Neural crest cell (in vitro differentiated cells): ENCODE measurements around the gene PWWP2A. TPM values are rescaled to one million over a fixed set of nuclear protein-coding genes. Genes with fewer than 3 reads are reported as not detected.
A peak's percentile ranks its signal among the peaks of the same experiment; 100 is the strongest.

Source experiments
- DNase-seq: peaks from one replicate; pipeline ENCODE4 v3.0.0; 2021; ENCODE audit warnings: low read depth, mixed read lengths, low spot score
- H3K27ac Mint-ChIP-seq: one replicate; pipeline ENCODE4 v1.8.0; 2021; ENCODE audit warnings: mild to moderate bottlenecking, mixed read lengths; ENCODE audit not compliant: unreplicated experiment
- H3K27me3 Mint-ChIP-seq: 2 replicates; pipeline ENCODE4 v1.8.0; 2021; ENCODE audit warnings: low read depth, mild to moderate bottlenecking, mixed read lengths
- H3K36me3 Mint-ChIP-seq: 2 replicates; pipeline ENCODE4 v1.8.0; 2021; ENCODE audit warnings: low read depth, mild to moderate bottlenecking, mixed read lengths
- H3K4me1 Mint-ChIP-seq: 2 replicates; pipeline ENCODE4 v1.8.0; 2021; ENCODE audit warnings: mixed read lengths
- H3K4me3 Mint-ChIP-seq: one replicate; pipeline ENCODE4 v1.8.0; 2021; ENCODE audit warnings: mild to moderate bottlenecking, mixed read lengths
- H3K9me3 Mint-ChIP-seq: 2 replicates; pipeline ENCODE4 v1.8.0; 2021; ENCODE audit warnings: mixed read lengths
- total RNA-seq: library from RNA; stranded (reverse); gene quantifications from 2 replicates; pipeline ENCODE4 v1.2.1, GENCODE V29; 2021
- TF ChIP-seq, protein P1 (sequence below): fragments of 200-600 bp; sonication (generic); conservative IDR thresholded peaks from 2 replicates; pipeline ENCODE4 v1.5.0; 2021; ENCODE audit warnings: antibody characterized with exemption, mild to moderate bottlenecking

PWWP2A gene
- total RNA-seq, 1 donor from 2014 or later = 31.6 TPM

DNA sequence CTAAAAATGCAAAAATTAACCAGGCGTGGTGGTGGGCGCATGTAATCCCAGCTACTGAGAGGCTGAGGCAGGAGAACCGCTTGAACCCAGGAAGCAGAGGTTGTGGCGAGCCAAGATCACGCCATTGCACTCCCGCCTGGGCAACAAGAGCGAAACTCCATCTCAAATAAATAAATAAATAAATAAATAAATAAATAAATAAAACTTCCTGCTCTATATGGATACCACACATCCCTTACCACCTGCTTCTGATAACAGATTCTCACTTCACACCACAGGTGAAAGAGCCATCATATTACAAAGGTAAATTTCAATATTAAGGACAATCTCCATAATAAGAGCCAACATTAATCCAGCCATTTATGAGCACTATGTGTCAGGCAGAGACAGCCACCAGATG is 9.4 kb upstream of the PWWP2A start:
- no peaks in the 10 kb centered on the region for H3K9me3 Mint-ChIP-seq
- H3K36me3 Mint-ChIP-seq = no peaks in the 10 kb centered on the region
- no peak for DNase-seq
- H3K27ac Mint-ChIP-seq = no peak overlapping the region
- no peaks in the 10 kb centered on the region for H3K27me3 Mint-ChIP-seq
- H3K4me1 Mint-ChIP-seq = peaks cover 11% of the 10 kb centered on the region
- TF ChIP-seq, protein P1, sequence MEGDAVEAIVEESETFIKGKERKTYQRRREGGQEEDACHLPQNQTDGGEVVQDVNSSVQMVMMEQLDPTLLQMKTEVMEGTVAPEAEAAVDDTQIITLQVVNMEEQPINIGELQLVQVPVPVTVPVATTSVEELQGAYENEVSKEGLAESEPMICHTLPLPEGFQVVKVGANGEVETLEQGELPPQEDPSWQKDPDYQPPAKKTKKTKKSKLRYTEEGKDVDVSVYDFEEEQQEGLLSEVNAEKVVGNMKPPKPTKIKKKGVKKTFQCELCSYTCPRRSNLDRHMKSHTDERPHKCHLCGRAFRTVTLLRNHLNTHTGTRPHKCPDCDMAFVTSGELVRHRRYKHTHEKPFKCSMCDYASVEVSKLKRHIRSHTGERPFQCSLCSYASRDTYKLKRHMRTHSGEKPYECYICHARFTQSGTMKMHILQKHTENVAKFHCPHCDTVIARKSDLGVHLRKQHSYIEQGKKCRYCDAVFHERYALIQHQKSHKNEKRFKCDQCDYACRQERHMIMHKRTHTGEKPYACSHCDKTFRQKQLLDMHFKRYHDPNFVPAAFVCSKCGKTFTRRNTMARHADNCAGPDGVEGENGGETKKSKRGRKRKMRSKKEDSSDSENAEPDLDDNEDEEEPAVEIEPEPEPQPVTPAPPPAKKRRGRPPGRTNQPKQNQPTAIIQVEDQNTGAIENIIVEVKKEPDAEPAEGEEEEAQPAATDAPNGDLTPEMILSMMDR = no peak
- no peak overlapping the region for H3K4me3 Mint-ChIP-seq

DNA sequence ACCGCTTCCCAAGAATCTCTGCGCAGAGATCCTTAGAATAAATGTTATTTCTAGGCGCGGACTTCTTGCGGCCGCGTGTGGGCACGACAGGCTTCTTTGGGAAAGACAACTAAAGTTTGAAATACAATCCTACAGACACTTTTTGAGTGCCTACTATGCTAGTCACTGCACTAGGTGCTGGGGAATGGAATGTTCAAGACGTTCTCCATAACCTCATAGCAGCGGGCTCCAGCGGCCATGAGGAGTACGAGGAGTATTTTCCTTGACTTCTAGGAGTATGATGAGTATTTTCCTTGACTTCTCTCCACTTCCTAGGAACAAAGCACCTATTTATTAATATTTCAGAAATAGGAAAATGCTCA is 636 bp upstream of the PWWP2A start:
- DNase-seq = no peak
- H3K36me3 Mint-ChIP-seq = peaks cover 6% of the 10 kb centered on the region
- peaks cover 14% of the 10 kb centered on the region for H3K27me3 Mint-ChIP-seq
- peaks cover 25% of the 10 kb centered on the region for H3K4me1 Mint-ChIP-seq
- no peaks in the 10 kb centered on the region for H3K9me3 Mint-ChIP-seq
- H3K27ac Mint-ChIP-seq = no peak overlapping the region
- H3K4me3 Mint-ChIP-seq = peak overlapping the region; percentile 98
- TF ChIP-seq, protein P1 = peak; percentile 42

DNA sequence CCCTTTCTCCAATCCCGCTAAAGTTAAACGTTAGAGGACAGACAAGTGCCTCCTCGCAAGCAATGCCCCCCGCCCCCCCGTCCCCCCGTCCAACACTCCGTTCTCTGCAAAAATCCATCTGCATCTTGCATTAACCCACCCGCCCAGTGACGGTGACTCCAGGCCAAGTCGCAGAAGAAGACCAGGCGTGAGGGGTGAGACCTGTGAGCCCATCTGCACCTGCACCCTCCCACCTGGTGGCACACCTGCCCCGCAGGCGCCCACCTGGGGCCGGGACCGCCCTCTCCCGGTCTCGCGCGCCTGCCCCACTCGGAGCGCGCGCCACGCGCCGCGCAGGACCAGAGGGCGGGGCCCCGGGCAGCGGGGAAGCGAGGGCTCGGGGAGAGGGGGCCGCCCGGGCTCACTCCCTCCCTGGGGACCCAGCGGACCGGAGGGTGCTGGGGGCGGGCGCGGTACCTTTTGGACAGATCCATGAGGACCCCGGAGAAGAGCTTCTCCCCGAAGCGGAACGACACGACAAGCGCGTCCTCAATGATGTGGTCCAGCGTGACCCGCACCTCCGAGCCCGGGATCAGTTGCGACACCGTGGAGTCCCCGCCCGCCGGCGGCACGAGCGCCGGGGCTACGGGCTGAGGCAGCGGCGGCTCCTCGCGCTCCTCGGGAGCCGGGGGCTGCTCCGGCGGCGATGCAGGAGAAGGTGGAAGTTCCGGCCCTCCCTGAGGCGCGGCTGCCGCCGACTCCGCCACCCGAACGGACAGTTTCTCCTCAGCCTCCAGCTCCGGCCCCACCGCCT is 705 bp downstream of the PWWP2A start:
- Mint-ChIP-seq H3K27ac (no peak overlapping the region), H3K9me3 (no peaks in the 10 kb centered on the region), H3K4me3 (peak overlapping the region; percentile 86), H3K36me3 (peaks cover 6% of the 10 kb centered on the region), H3K4me1 (peaks cover 25% of the 10 kb centered on the region), H3K27me3 (peaks cover 14% of the 10 kb centered on the region)
- peak; percentile 23 for DNase-seq
- TF ChIP-seq, protein P1 = no peak

DNA sequence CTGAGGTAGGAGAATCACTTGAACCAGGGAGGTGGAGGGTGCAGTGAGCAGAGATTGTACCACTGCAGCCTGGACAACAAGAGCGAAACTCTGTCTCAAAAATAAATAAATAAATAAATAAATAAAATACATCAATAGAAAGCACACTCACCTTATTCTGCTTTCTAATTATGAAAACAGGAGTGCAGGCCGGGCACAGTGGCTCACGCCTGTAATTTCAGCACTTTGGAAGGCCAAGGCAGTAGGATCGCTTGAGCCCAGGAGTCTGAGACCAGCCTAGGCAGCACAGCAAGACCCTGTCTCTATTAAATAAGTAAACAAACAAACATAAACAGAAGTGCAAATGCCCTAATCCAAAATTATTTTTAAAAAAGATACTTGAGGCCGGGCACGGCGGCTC is 2.3 kb downstream of the PWWP2A start:
- TF ChIP-seq, protein P1 = no peak
- Mint-ChIP-seq H3K4me1 (peaks cover 25% of the 10 kb centered on the region), H3K9me3 (no peaks in the 10 kb centered on the region), H3K27ac (no peak overlapping the region), H3K4me3 (peak overlapping the region; percentile 86), H3K27me3 (peaks cover 3% of the 10 kb centered on the region), H3K36me3 (peaks cover 14% of the 10 kb centered on the region)
- DNase-seq = no peak

DNA sequence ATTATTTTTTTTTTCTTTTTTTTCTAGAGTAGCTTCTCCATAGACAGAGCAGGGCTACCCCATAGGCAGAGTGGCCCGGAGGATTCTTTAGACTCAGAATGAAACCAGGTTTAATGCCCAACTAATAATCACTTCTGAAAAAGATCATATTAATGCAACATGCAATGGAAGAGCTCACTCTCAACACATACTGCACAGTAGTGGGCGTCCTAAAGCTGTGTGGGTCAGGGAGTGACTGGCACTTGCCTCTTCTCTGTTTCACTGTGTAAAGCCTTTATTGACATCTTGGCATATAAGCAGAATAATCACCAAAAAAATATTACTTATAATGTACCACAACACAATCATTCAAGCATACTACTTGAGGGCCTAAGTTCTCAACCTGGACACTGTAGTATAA is 11.1 kb downstream of the PWWP2A start:
- DNase-seq = no peak
- Mint-ChIP-seq H3K27ac (no peak overlapping the region), H3K9me3 (no peaks in the 10 kb centered on the region), H3K27me3 (no peaks in the 10 kb centered on the region), H3K4me3 (no peak overlapping the region), H3K36me3 (peaks cover 18% of the 10 kb centered on the region), H3K4me1 (peaks cover 11% of the 10 kb centered on the region)
- TF ChIP-seq, protein P1 = no peak
